ENCODE data around the gene SCAF1.

DNA sequence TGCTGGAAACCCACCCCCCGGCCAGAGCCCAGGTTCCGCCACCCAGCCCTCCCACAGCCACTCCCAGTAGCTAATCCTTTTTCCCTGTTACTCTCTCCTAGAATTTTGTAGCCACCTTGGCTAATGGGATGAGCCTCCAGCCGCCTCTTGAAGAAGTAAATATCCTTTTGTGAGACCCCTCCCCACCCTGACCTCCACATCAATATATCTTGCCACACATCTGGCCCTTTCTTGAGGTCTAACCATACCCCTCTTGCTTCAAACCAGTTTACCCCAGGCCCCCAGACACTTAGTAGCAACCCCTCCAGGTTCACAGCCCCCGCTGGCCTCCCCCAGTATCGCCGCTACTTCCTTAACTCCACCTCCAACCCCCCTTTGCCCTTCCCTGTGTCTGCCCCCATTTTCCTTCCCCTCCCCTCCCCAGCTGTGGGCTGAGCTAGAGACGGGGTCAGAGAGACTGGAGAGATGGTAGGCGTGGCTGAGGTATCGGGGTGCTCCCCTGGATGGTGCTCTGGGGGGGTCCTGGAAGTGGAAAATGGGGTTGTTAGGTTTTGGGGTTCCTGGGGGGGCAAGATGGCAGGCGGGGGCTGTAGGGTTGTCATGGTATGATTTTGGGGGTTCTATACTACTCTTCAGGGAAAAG, 37.9 kb downstream of the SCAF1 start:
- TF ChIP-seq CTCF (IDR thresholded peaks at IDR 0.05; ENCODE audit: poor library complexity, severe bottlenecking): no peak
- TF ChIP-seq REST (IDR thresholded peaks at IDR 0.05; ENCODE audit: borderline replicate concordance): no peak
- no peak for TF ChIP-seq POLR2AphosphoS5 (IDR thresholded peaks at IDR 0.05)
- TF ChIP-seq MXI1 (conservative IDR thresholded peaks at IDR 0.05; ENCODE audit: poor library complexity, severe bottlenecking): no peak
